ENCODE measurements around the gene MYL7. TPM values are rescaled to one million over a fixed set of nuclear protein-coding genes. Genes with fewer than 3 reads are reported as not detected.

The MYL7 gene
- total and polyA plus RNA-seq, 2 experiments from 2014 or later, result 4.8 TPM; not detected in 1

GRCh38 chr7:44184873-44185446 lies 43.8 kb upstream of the MYL7 start:
- Mint-ChIP-seq H3K9me3 (peaks cover 13% of the 10 kb centered on the region), H3K4me3 (no peak overlapping the region)
- no peak overlapping the region for H3K4me2 ChIP-seq

More at GRCh38 chr7:44184873-44185446, 43.8 kb upstream of the MYL7 start:
- no peak overlapping the region for H3K4me3 ChIP-seq
- no peaks in the 10 kb centered on the region for H3F3A ChIP-seq (replicated peaks; ENCODE audit: low read depth)
- H3K4me1 Mint-ChIP-seq, result peaks cover 20% of the 10 kb centered on the region
- H3K9me2 ChIP-seq (ENCODE audit: insufficient read depth), result 0 out of 2 replicates have a peak, but pooled peaks cover 12% of the 10 kb centered on the region
- no peaks in the 10 kb centered on the region for H3K27me3 ChIP-seq (ENCODE audit: insufficient read depth)
- DNase-seq (ENCODE audit: low spot score) (no peak), ATAC-seq (0 out of 3 replicates have a peak, but pooled peaks have one; percentile 23)
- H3K36me3 ChIP-seq (ENCODE audit: insufficient read depth), result no peaks in the 10 kb centered on the region
- H3K27ac Mint-ChIP-seq, result no peak overlapping the region; the same call in 1 of the 2 replicates
- H3K27me3 Mint-ChIP-seq (ENCODE audit: insufficient read depth, low read depth, poor library complexity), result peaks cover 13% of the 10 kb centered on the region
- no peak overlapping the region for H3K27ac ChIP-seq (ENCODE audit: low read depth)
- H3K36me3 Mint-ChIP-seq (ENCODE audit: low read depth), result no peaks in the 10 kb centered on the region; the same call in 2 of the 3 replicates
- no peaks in the 10 kb centered on the region for H3K4me1 ChIP-seq (ENCODE audit: insufficient read depth)
- H4K20me1 ChIP-seq (replicated peaks; ENCODE audit: insufficient read depth), result no peaks in the 10 kb centered on the region
- H3K79me2 ChIP-seq (replicated peaks; ENCODE audit: insufficient read depth), result no peaks in the 10 kb centered on the region
- no peak overlapping the region for H2AFZ ChIP-seq
- no peak for TF ChIP-seq REST (IDR thresholded peaks at IDR 0.05; ENCODE audit: unreplicated experiment)
- TF ChIP-seq NANOG (IDR thresholded peaks at IDR 0.05; ENCODE audit: borderline replicate concordance), result no peak
- no peak for TF ChIP-seq ZNF331 (CRISPR knock-in tag; IDR thresholded peaks at IDR 0.05; ENCODE audit: low read depth)
- no peak for TF ChIP-seq EZH2 (IDR thresholded peaks at IDR 0.05; ENCODE audit: low read depth, unreplicated experiment)
- TF ChIP-seq JUNB (IDR thresholded peaks at IDR 0.05; ENCODE audit: unreplicated experiment), result no peak
- no peak for TF ChIP-seq EZH2phosphoT487 (IDR thresholded peaks at IDR 0.05; ENCODE audit: unreplicated experiment)
- TF ChIP-seq POLR2AphosphoS5 (IDR thresholded peaks at IDR 0.05; ENCODE audit: low read depth), result no peak
- TF ChIP-seq ETS1 (IDR thresholded peaks at IDR 0.05), result no peak
- no peak for TF ChIP-seq CREB1 (CRISPR knock-in tag; IDR thresholded peaks at IDR 0.05; ENCODE audit: low read depth)
- TF ChIP-seq STAT1 (IDR thresholded peaks at IDR 0.05; ENCODE audit: unreplicated experiment), result no peak
- TF ChIP-seq CTCF (conservative IDR thresholded peaks at IDR 0.05; ENCODE audit: low read depth in 2 of 2), result no peak
- TF ChIP-seq ZNF114 (CRISPR knock-in tag; IDR thresholded peaks at IDR 0.05), result no peak
- TF ChIP-seq ZNF462 (CRISPR knock-in tag; IDR thresholded peaks at IDR 0.05), result no peak
